Naive thymus-derived CD4-positive, alpha-beta T cell (primary cell): Measurements from ENCODE around the gene LEMD2. TPM values are rescaled to one million over a fixed set of nuclear protein-coding genes. Genes with fewer than 3 reads are reported as not detected.

ENCODE experiments used
- ATAC-seq: fragments of 150-1000 bp; cut with Tn5 transposase; 2 replicates; pipeline ENCODE4 v1.10.0; 2021; ENCODE audit warnings: mild to moderate bottlenecking, moderate library complexity
- CTCF ChIA-PET: fragments of 350-600 bp; sonication (Branson Sonifier 250); formaldehyde crosslinking; loops from one replicate; lab custom pipeline; 2021; ENCODE audit warnings: antibody characterized with exemption; lab: Charles Lee
- POLR2A ChIA-PET: fragments of 350-600 bp; sonication (Branson Sonifier 250); formaldehyde crosslinking; loops from one replicate; lab custom pipeline; 2021; ENCODE audit warnings: antibody characterized with exemption, inconsistent platforms; lab: Charles Lee
- DNase-seq, 9 donors: peaks; one replicate each; pipeline versions ENCODE4 v3.0.0 to v3.0.0-alpha.2; 2020 to 2022; ENCODE audit warnings: mixed read lengths in 1 of 9
- H3K27ac ChIP-seq: one replicate; pipeline ENCODE4 v1.7.0; 2013; ENCODE audit warnings: mild to moderate bottlenecking, low read depth, low read length, moderate library complexity
- H3K27me3 ChIP-seq, 2 donors: one replicate each; pipeline ENCODE4 v1.7.0; 2013; ENCODE audit warnings: low read length in 2 of 2, mild to moderate bottlenecking in 2 of 2, moderate library complexity in 2 of 2; ENCODE audit not compliant: control insufficient read depth in 2 of 2, insufficient read depth in 2 of 2
- H3K36me3 ChIP-seq, 3 experiments: 1 replicate in 2 of 3; 2 replicates in 1 of 3; pipeline ENCODE4 v1.7.0; 2013; ENCODE audit warnings: low read length in 3 of 3, mild to moderate bottlenecking in 3 of 3, moderate library complexity in 1 of 3; ENCODE audit not compliant: insufficient read depth in 3 of 3, control insufficient read depth in 2 of 3
- H3K4me1 ChIP-seq, 2 donors: one replicate each; pipeline ENCODE4 v1.7.0; 2013; ENCODE audit warnings: low read length in 2 of 2, mild to moderate bottlenecking in 2 of 2, moderate library complexity in 1 of 2; ENCODE audit not compliant: control insufficient read depth in 2 of 2, insufficient read depth in 2 of 2
- H3K4me3 ChIP-seq: 2 replicates; pipeline ENCODE4 v1.7.0; 2013; ENCODE audit warnings: mild to moderate bottlenecking, low read length
- H3K9me3 ChIP-seq, 3 experiments: 1 replicate in 2 of 3; 2 replicates in 1 of 3; pipeline ENCODE4 v1.7.0; 2013; ENCODE audit warnings: low read length in 3 of 3; ENCODE audit not compliant: control insufficient read depth in 2 of 3
- H3K27ac Mint-ChIP-seq, 9 donors: one replicate each; pipeline ENCODE4 v1.8.0; 2020 to 2022; ENCODE audit warnings: mixed read lengths in 9 of 9, mild to moderate bottlenecking in 8 of 9, moderate library complexity in 5 of 9, inconsistent platforms in 2 of 9
- H3K27me3 Mint-ChIP-seq, 5 donors: one replicate each; pipeline ENCODE4 v1.8.0; 2021 to 2022; ENCODE audit warnings: mixed read lengths in 5 of 5, mild to moderate bottlenecking in 1 of 5
- H3K36me3 Mint-ChIP-seq, 5 donors: one replicate each; pipeline ENCODE4 v1.8.0; 2020 to 2022; ENCODE audit warnings: mixed read lengths in 5 of 5, mild to moderate bottlenecking in 3 of 5, inconsistent platforms in 1 of 5
- H3K4me1 Mint-ChIP-seq, 7 donors: one replicate each; pipeline ENCODE4 v1.8.0; 2020 to 2022; ENCODE audit warnings: mixed read lengths in 7 of 7, mild to moderate bottlenecking in 3 of 7, inconsistent platforms in 1 of 7
- H3K4me3 Mint-ChIP-seq, 10 donors: one replicate each; pipeline ENCODE4 v1.8.0; 2020 to 2022; ENCODE audit warnings: mild to moderate bottlenecking in 10 of 10, mixed read lengths in 10 of 10, moderate library complexity in 6 of 10, inconsistent platforms in 2 of 10
- H3K9me3 Mint-ChIP-seq, 11 donors: one replicate each; pipeline ENCODE4 v1.8.0; 2020 to 2022; ENCODE audit warnings: mixed read lengths in 11 of 11, mild to moderate bottlenecking in 4 of 11, inconsistent platforms in 1 of 11, moderate library complexity in 1 of 11
- intact Hi-C, 2 donors: fragments of 100-400 bp; cut with micrococcal nuclease; formaldehyde crosslinking; loops; one replicate each; pipeline ENCODE4 v1.15.1; 2023
- polyA plus RNA-seq, 2 donors: library from polyadenylated mRNA; unstranded; fragments of 300-500 nt; fragmentation: Illumina TruSeq; gene quantifications; one replicate each; pipeline ENCODE4 v1.2.3, GENCODE V29; 2021
- total RNA-seq, 6 experiments: library from RNA in 5 of 6; stranded (reverse) in 5 of 6; gene quantifications; 1 replicate in 5 of 6; 2 replicates in 1 of 6; pipeline ENCODE4 v1.2.3 and lab custom pipeline; 2021 to 2026

The LEMD2 gene
- total and polyA plus RNA-seq, 7 experiments from 2014 or later = 27.0 to 124 (median 104) TPM

DNA sequence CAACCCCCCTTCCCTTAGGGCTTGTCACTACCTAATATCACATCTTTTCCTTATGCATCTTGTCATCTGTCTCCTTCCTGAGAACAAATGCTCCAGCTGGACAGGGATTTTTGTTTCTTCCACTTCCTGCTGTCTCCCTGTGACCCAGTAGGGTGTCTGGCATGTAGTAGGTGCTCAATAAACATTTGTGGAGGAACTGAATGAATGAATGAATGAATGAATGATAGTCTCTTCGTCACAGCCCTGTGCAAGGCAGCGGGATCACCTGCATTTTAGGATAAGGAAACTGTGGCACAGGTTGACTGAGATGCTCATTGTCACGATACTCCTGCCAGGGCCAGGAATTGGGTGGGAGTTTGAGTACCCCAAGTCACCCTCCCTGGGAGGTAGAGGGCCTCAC, 14.2 kb downstream of the LEMD2 start:
- DNase-seq (no peak), ATAC-seq (no peak)
- peaks cover 7 to 25% (median 11%) of the 10 kb centered on the region in 7 donors for H3K4me1 Mint-ChIP-seq
- intact Hi-C loops = loop anchor here in 1 of 2 donors (5.0 kb wide), 1 partner anchor 88 kb away; no protein-coding TSS in a partner anchor
- H3K4me3 Mint-ChIP-seq = no peak overlapping the region
- CTCF ChIA-PET = interaction anchor here (1.3 to 8.8 kb wide), 2 partner anchors 8 to 252 kb away, joined by 3 to 124 read pairs; no protein-coding TSS in a partner anchor
- H3K27ac Mint-ChIP-seq = peak overlapping the region in 2 of 9 donors; percentile 3 to 28
- H3K36me3 Mint-ChIP-seq = peaks cover 5 to 41% (median 18%) of the 10 kb centered on the region in 5 donors
- Histone ChIP-seq H3K27ac (no peak overlapping the region), H3K9me3 (no peaks in the 10 kb centered on the region), H3K4me3 (no peak overlapping the region), H3K36me3 (peaks cover 36 to 78% (median 51%) of the 10 kb centered on the region in 3 experiments), H3K27me3 (no peaks in the 10 kb centered on the region), H3K4me1 (no peaks in the 10 kb centered on the region)
- no peaks in the 10 kb centered on the region for H3K27me3 Mint-ChIP-seq
- no peaks in the 10 kb centered on the region for H3K9me3 Mint-ChIP-seq
- POLR2A ChIA-PET = no interaction called here

DNA sequence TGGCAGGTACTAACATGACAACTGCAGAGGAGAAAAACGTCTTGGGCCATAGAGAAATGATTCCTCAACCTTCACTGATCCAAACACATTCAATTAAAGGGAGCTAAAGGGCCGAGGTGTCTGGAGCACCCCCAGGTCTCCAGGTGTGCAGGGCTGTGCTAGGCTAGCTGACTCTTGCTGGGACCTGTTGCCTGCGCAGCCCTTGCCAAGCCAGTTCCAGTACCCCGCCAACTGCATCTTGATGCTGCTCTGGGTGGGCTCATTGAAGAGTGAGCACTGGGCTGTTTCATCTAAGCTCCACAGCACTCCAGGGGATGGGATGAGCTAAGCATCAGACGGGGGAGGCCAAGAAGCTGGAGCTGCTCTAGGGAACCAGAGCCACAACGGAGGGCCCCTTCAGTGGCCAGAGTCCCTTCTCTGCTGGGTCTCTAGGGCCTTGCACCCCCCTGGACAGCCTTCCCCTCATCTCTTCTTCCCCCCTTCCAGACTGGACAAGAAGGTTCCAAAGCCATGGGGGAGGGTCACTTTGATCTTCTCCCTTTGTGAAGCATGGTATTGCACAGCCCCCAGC, 15.9 kb downstream of the LEMD2 start:
- DNase-seq = no peak
- no peak overlapping the region for H3K4me3 ChIP-seq
- no peak for ATAC-seq
- intact Hi-C loops = loop anchor here in 1 of 2 donors (5.0 kb wide), 1 partner anchor 89 kb away; no protein-coding TSS in a partner anchor
- Mint-ChIP-seq H3K9me3 (no peaks in the 10 kb centered on the region), H3K4me1 (peaks cover 6 to 23% (median 13%) of the 10 kb centered on the region in 7 donors), H3K27me3 (peaks cover 0 to 7% (median 0%) of the 10 kb centered on the region in 5 donors), H3K27ac (peak overlapping the region in 3 of 9 donors; percentile 39 to 48 (median 46)), H3K36me3 (peaks cover 5 to 29% (median 12%) of the 10 kb centered on the region in 5 donors), H3K4me3 (no peak overlapping the region)
- no peaks in the 10 kb centered on the region for H3K9me3 ChIP-seq
- no peaks in the 10 kb centered on the region for H3K27me3 ChIP-seq
- CTCF ChIA-PET = interaction anchor here (0.5 to 8.8 kb wide), 8 partner anchors 8 to 385 kb away, joined by 3 to 124 read pairs (median 3); no protein-coding TSS in a partner anchor
- H3K27ac ChIP-seq = no peak overlapping the region
- H3K36me3 ChIP-seq = peaks cover 27 to 60% (median 33%) of the 10 kb centered on the region in 3 experiments
- H3K4me1 ChIP-seq = no peaks in the 10 kb centered on the region
- POLR2A ChIA-PET = interaction anchor here (1.0 kb wide), 1 partner anchor 255 kb away, joined by 3 read pairs; no protein-coding TSS in a partner anchor

DNA sequence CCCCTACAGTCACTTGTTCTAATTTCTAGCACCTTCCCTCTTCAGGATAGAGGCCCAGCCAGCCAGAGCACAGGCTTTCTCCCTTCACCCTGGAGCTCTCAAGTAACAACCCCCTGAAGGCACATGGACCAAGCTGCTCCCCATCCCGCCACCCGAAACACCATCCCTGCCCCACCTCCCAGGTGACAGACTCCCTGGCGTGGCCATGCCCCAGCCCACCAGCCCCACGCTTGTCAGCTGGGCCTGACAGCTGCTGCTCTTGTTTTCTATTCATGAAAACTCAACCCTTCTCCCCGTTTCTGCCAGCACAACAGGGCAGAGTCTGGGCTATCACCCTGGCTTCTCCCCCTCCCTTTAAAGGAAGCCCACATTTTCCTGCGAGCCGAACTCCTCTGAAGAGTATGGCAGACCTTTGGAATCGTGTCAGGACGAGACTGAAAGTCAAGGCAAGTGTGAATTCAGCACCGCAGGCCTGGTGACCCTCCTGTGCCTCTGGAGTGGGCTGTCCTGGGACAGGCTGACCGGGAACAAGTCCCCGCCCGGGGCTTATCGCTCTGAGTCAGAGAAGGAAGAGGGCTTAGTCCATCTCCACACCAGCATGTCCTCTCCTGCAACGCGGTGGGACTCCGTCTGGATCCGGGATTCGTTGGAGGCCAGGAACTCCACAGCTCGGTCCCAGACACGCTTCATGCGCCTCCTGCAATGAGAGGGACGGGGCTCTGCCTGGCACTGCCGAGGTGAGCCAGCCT, 16.7 kb downstream of the LEMD2 start:
- no peaks in the 10 kb centered on the region for H3K9me3 ChIP-seq
- peak in 1 of 9 donors; percentile 14 for DNase-seq
- Mint-ChIP-seq H3K4me1 (peaks cover 0 to 23% (median 13%) of the 10 kb centered on the region in 7 donors), H3K4me3 (no peak overlapping the region), H3K9me3 (no peaks in the 10 kb centered on the region), H3K27ac (peak overlapping the region in 6 of 9 donors; percentile 46 to 82 (median 65)), H3K27me3 (peaks cover 0 to 7% (median 0%) of the 10 kb centered on the region in 5 donors), H3K36me3 (peaks cover 2 to 23% (median 10%) of the 10 kb centered on the region in 5 donors)
- CTCF ChIA-PET = interaction anchor here (0.5 to 8.8 kb wide), 14 partner anchors 8 to 391 kb away, joined by 3 to 124 read pairs (median 4); partner anchors contain the start of gene UQCC2
- no peak overlapping the region for H3K4me3 ChIP-seq
- H3K4me1 ChIP-seq = no peaks in the 10 kb centered on the region
- peaks cover 21 to 53% (median 27%) of the 10 kb centered on the region in 3 experiments for H3K36me3 ChIP-seq
- POLR2A ChIA-PET = interaction anchor here (1.0 to 1.6 kb wide), 3 partner anchors 15 to 255 kb away, joined by 3 to 6 read pairs (median 4); no protein-coding TSS in a partner anchor
- H3K27ac ChIP-seq = no peak overlapping the region
- intact Hi-C loops = loop anchor here in 1 of 2 donors (5.0 kb wide), 1 partner anchor 90 kb away; no protein-coding TSS in a partner anchor
- H3K27me3 ChIP-seq = no peaks in the 10 kb centered on the region
- no peak for ATAC-seq

DNA sequence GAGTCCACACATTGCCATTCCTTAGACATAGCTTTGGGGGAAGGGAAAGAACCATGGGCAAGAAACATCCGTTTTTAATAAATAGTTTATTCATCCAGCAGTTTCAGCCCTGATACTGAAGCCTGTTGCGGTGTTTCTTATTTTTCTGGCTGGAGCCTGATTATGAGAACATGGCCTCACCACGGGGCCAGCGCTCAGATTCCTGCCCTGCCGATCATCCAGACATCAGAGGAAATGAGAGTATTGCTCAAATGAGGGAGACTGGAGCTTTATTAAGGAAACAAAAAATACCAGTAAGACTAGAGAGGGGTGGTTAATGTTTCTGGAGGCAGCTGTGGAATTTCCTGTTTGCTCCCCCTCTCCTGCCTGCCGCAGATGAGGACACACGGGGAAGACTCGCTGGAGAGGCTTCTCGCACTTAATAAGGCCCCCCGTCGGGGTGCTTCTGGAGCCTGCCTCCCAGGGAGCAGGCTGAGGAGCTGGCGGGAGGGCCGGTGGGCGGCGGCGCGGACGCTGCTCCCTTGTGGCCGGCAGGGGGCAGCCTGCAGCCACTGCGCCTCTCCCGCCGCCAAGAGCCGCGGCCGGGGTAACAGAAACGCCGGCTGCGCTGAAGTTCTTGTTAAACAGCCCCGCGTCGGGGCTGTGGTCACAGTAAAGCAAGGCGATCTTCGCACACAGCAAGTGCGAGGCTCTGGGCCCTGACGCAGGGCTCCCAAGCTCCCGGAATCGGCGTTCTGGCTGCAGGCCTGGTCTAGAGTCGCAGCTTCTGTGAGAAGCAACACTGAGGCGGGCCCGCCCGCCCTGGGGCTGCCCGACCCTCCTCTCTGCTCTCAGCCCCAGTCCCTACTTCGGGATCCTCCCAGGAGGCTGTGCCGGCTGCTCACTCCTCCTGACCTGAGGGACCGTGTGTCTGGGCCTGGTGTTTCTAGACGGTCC, 17.5 kb downstream of the LEMD2 start:
- DNase-seq = peak; percentile 39 to 72 (median 64)
- Mint-ChIP-seq H3K36me3 (peaks cover 0 to 20% (median 8%) of the 10 kb centered on the region in 5 donors), H3K27me3 (peaks cover 0 to 11% (median 3%) of the 10 kb centered on the region in 5 donors), H3K27ac (peak overlapping the region in 6 of 9 donors; percentile 2 to 89 (median 68)), H3K4me1 (peaks cover 0 to 23% (median 13%) of the 10 kb centered on the region in 7 donors), H3K9me3 (no peaks in the 10 kb centered on the region), H3K4me3 (no peak overlapping the region)
- H3K4me1 ChIP-seq = no peaks in the 10 kb centered on the region
- H3K4me3 ChIP-seq = no peak overlapping the region
- intact Hi-C loops = loop anchor here (1.0 to 5.0 kb wide), 6 partner anchors 17 to 383 kb away; partner anchors contain the start of gene LEMD2 (in 2 of the 2)
- ChIA-PET POLR2A (interaction anchor here (1.0 to 1.6 kb wide), 3 partner anchors 16 to 384 kb away, joined by 3 to 6 read pairs (median 4); no protein-coding TSS in a partner anchor), CTCF (interaction anchor here (0.5 to 8.8 kb wide), 17 partner anchors 9 to 1220 kb away, joined by 3 to 124 read pairs (median 4); partner anchors contain the start of gene UQCC2)
- no peak overlapping the region for H3K27ac ChIP-seq
- H3K9me3 ChIP-seq = no peaks in the 10 kb centered on the region
- peak; percentile 85 for ATAC-seq
- peaks cover 13 to 45% (median 18%) of the 10 kb centered on the region in 3 experiments for H3K36me3 ChIP-seq
- no peaks in the 10 kb centered on the region for H3K27me3 ChIP-seq

DNA sequence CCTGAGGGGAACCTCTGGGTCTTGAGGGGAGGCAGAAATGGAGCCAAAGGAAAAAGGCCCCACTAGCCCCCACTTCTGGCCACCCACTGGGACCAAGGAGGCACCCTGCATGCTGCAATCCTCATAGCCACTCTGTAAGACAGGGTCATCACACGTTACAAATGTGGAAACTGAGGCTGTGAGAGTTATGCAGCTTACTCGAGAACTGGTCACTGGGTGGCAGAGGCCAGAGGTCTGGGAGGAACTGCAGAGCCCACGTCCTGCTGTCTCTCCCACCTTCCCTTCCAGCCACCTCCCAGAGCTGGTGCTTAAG, 18.1 kb downstream of the LEMD2 start:
- no peak overlapping the region for H3K27ac ChIP-seq
- DNase-seq = no peak
- no peaks in the 10 kb centered on the region for H3K9me3 ChIP-seq
- no peaks in the 10 kb centered on the region for H3K4me1 ChIP-seq
- H3K36me3 ChIP-seq = peaks cover 7 to 38% (median 12%) of the 10 kb centered on the region in 3 experiments
- H3K36me3 Mint-ChIP-seq = peaks cover 0 to 17% (median 3%) of the 10 kb centered on the region in 5 donors
- intact Hi-C loops = loop anchor here (1.0 to 5.0 kb wide), 6 partner anchors 18 to 384 kb away; partner anchors contain the start of gene LEMD2 (in 2 of the 2)
- H3K4me3 ChIP-seq = no peak overlapping the region
- H3K9me3 Mint-ChIP-seq = no peaks in the 10 kb centered on the region
- ChIA-PET POLR2A (interaction anchor here (1.0 to 1.6 kb wide), 3 partner anchors 17 to 384 kb away, joined by 3 to 6 read pairs (median 4); partner anchors contain the start of gene LEMD2), CTCF (interaction anchor here (0.5 to 8.8 kb wide), 18 partner anchors 9 to 1220 kb away, joined by 3 to 124 read pairs (median 4); partner anchors contain the start of gene UQCC2)
- no peaks in the 10 kb centered on the region for H3K27me3 ChIP-seq
- no peak for ATAC-seq
- no peak overlapping the region for H3K4me3 Mint-ChIP-seq
- H3K27me3 Mint-ChIP-seq = peaks cover 0 to 13% (median 6%) of the 10 kb centered on the region in 5 donors
- H3K27ac Mint-ChIP-seq = peak overlapping the region in 1 of 9 donors; percentile 2
- peaks cover 0 to 23% (median 13%) of the 10 kb centered on the region in 7 donors for H3K4me1 Mint-ChIP-seq
